HL-60 (cell line): ENCODE data around the gene AP3S2.

ENCODE experiments used
- GABPA ChIP-seq: IDR thresholded peaks from 2 replicates; pipeline ENCODE4 v1.6.1; 2012; ENCODE audit warnings: low read depth
- POLR2AphosphoS5 ChIP-seq: IDR thresholded peaks from 2 replicates; pipeline ENCODE4 v1.6.1; 2012; ENCODE audit warnings: low read depth
- REST ChIP-seq: IDR thresholded peaks from 2 replicates; pipeline ENCODE4 v1.6.1; 2012; ENCODE audit warnings: low read depth; ENCODE audit not compliant: insufficient replicate concordance
- TF ChIP-seq, protein P1 (sequence below): IDR thresholded peaks from one replicate; pipeline ENCODE4 v1.5.1; 2011; ENCODE audit warnings: low read length, control low read depth, inconsistent platforms; ENCODE audit not compliant: insufficient read depth

DNA sequence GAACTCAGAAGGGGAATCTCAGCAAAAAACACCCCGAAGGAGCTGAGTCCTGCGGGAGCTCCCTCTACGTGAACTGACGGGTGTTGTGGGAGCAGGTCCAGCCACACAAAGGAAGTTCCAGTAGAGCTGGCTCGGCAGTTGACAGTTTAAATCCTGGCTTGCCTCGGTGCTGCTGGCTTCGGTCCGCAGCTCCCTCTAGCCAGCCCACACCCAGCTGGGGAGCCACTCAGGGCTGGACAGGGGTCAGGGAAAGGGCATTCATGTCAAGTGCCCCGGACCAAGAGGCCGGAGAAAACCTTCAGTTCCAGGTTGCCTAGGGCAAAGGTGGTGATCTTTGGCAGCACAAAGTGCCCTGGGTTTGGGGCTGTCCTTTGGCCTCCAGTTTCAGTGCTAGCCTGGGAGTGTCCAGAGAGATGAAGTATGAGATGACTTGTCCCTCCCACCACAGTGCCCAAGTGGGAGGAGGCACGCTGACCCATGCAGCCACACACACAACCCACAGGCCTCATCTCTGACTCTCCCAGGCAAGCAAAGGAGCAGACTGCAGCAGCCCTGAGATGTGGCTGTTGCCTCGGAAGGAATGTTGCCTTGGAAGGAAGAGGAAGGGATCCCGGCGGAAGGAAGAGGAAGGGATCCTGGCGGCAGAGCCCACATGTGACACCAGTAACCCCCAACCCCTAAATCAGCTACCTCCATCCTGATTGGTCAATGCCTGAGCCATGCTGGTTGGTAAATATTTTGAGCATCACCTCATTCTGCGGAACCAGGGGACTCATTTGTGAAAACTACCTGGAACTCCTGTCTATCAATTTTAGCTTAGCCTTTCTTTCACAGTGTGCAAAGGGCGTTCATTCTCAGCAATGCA is 65.3 kb downstream of the AP3S2 start:
- TF ChIP-seq, protein P1, sequence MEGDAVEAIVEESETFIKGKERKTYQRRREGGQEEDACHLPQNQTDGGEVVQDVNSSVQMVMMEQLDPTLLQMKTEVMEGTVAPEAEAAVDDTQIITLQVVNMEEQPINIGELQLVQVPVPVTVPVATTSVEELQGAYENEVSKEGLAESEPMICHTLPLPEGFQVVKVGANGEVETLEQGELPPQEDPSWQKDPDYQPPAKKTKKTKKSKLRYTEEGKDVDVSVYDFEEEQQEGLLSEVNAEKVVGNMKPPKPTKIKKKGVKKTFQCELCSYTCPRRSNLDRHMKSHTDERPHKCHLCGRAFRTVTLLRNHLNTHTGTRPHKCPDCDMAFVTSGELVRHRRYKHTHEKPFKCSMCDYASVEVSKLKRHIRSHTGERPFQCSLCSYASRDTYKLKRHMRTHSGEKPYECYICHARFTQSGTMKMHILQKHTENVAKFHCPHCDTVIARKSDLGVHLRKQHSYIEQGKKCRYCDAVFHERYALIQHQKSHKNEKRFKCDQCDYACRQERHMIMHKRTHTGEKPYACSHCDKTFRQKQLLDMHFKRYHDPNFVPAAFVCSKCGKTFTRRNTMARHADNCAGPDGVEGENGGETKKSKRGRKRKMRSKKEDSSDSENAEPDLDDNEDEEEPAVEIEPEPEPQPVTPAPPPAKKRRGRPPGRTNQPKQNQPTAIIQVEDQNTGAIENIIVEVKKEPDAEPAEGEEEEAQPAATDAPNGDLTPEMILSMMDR = no peak
- no peak for TF ChIP-seq POLR2AphosphoS5
- TF ChIP-seq GABPA = no peak
- no peak for TF ChIP-seq REST
